Adrenal gland (tissue), 5 donors: ENCODE data around the gene STMN3.

ENCODE experiments used
- CTCF ChIP-seq, 6 experiments: fragments of 450-650 bp in 4 of 6; fragments of 200-600 bp in 2 of 6; sonication (generic) in 1 of 6; IDR thresholded peaks; 1 replicate in 5 of 6; 2 replicates in 1 of 6; pipeline versions ENCODE4 v1.5.1 to v1.8.0; 2016 to 2021; ENCODE audit warnings: antibody characterized with exemption in 6 of 6, mild to moderate bottlenecking in 2 of 6, moderate library complexity in 1 of 6
- POLR2A ChIP-seq, 2 donors: fragments of 450-650 bp; IDR thresholded peaks; one replicate each; pipeline ENCODE4 v1.6.1; 2017; ENCODE audit warnings: antibody characterized with exemption in 2 of 2, mild to moderate bottlenecking in 2 of 2, moderate library complexity in 1 of 2
- donor health status: DM: no; HTN: no; CAD: no.

DNA sequence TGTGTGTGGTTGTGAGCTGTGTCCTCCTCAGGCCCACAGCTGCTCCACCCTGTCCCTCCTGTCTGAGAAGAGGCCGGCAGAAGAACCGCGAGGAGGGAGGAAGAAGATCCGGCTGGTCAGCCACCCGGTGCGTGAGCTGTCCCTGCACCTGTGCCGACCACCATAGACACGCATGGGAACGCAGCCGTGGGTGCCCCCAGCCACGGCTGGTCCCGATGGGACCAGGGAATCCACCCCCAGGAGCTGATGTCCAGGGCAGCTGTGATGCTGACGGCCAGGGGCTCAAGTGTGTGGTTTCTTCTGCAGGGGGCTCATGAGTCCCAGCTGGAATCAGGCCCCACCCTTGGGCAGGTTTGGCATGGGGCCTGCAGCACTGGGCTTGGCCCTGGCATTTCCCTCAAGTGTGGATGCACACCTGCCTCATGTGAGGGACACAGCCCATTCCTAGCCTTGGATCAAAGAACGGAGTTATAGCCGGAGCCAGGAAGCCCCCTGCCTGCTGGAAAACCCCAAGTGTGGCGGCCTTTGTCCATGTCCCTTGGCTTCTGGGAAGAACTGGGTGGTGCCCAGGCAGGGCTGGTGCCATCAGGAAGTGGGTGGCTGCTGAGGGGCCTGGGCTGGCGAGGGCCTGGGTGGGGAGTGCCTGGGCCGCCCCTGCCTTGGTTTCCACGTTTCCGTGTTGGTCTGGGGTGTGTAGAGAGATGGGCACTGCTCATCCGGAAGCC, 38.6 kb upstream of the STMN3 start:
- TF ChIP-seq CTCF (IDR thresholded peaks at IDR 0.05) (no peak), POLR2A (IDR thresholded peaks at IDR 0.05) (no peak)
